ENCODE data around the gene CLOCK.
"Not testable (repeated sequence)": the region's sequence is repeated elsewhere in the genome, so short reads cannot be mapped to it uniquely, and the experiment has no call there.

Gene CLOCK

GRCh38 chr4:55546756-55547465, at the start of gene CLOCK:
Gene CLOCK (minus strand): TSS chr4:55546909. CDS start chr4:55482785, 64,124 bp downstream.
- H3K4me1 ChIP-seq (ENCODE audit: control insufficient read depth in 1 of 2, insufficient read depth in 2 of 2, low read length in 2 of 2) = peaks cover 7 to 22% of the 10 kb centered on the region in 2 donors
- peak within 1 kb of the TSS; percentile 90 for H3K27ac ChIP-seq (ENCODE audit: low read depth, low read length)
- H3K36me3 ChIP-seq (ENCODE audit: control insufficient read depth in 1 of 2, insufficient read depth in 2 of 2, low read length in 2 of 2) = no peaks in the 10 kb centered on the region
- peak within 1 kb of the TSS; percentile 88 to 94 for H3K4me3 ChIP-seq (ENCODE audit: low read depth in 1 of 2, low read length in 2 of 2)
- H3K9me3 ChIP-seq (ENCODE audit: control insufficient read depth in 1 of 2, low read length in 2 of 2) = no peaks in the 10 kb centered on the region
- no peaks in the 10 kb centered on the region for H3K27me3 ChIP-seq (ENCODE audit: control insufficient read depth in 1 of 2, insufficient read depth in 2 of 2, low read length in 2 of 2)
- peak within 1 kb of the TSS; percentile 64 to 79 for H3K9ac ChIP-seq (ENCODE audit: low read depth in 1 of 2, low read length in 2 of 2)

- Histone ChIP-seq H3K27me3 (ENCODE audit: control insufficient read depth in 1 of 2, insufficient read depth in 2 of 2, low read length in 2 of 2) (no peaks in the 10 kb centered on the region), H3K4me3 (ENCODE audit: low read depth in 1 of 2, low read length in 2 of 2) (no peak within 1 kb of the TSS), H3K27ac (ENCODE audit: low read depth, low read length) (no peak within 1 kb of the TSS), H3K4me1 (ENCODE audit: control insufficient read depth in 1 of 2, insufficient read depth in 2 of 2, low read length in 2 of 2) (no peaks in the 10 kb centered on the region), H3K36me3 (ENCODE audit: control insufficient read depth in 1 of 2, insufficient read depth in 2 of 2, low read length in 2 of 2) (no peaks in the 10 kb centered on the region), H3K9me3 (ENCODE audit: control insufficient read depth in 1 of 2, low read length in 2 of 2) (no peaks in the 10 kb centered on the region), H3K9ac (ENCODE audit: low read depth in 1 of 2, low read length in 2 of 2) (no peak within 1 kb of the TSS)
These were observed 45.3 kb upstream of the CLOCK start, which contains the start of gene PDCL2 for GRCh38 chr4:55592014-55592413. Gene PDCL2 (minus strand): TSS chr4:55592245. CDS start chr4:55592109, 136 bp downstream.

GRCh38 chr4:55588160-55588559, 41.5 kb upstream of the CLOCK start:
- no peak overlapping the region for H3K4me3 ChIP-seq (ENCODE audit: low read depth in 1 of 2, low read length in 2 of 2)
- no peak overlapping the region for H3K9ac ChIP-seq (ENCODE audit: low read depth in 1 of 2, low read length in 2 of 2)

GRCh38 chr4:55582773-55583172, 36.1 kb upstream of the CLOCK start:
- H3K36me3 ChIP-seq (ENCODE audit: control insufficient read depth in 1 of 2, insufficient read depth in 2 of 2, low read length in 2 of 2) = not testable (repeated sequence)

More at GRCh38 chr4:55588160-55588559, 41.5 kb upstream of the CLOCK start:
- Histone ChIP-seq H3K27me3 (ENCODE audit: control insufficient read depth in 1 of 2, insufficient read depth in 2 of 2, low read length in 2 of 2) (no peaks in the 10 kb centered on the region), H3K9me3 (ENCODE audit: control insufficient read depth in 1 of 2, low read length in 2 of 2) (peaks cover 0 to 4% of the 10 kb centered on the region in 2 donors), H3K27ac (ENCODE audit: low read depth, low read length) (no peak overlapping the region), H3K36me3 (ENCODE audit: control insufficient read depth in 1 of 2, insufficient read depth in 2 of 2, low read length in 2 of 2) (no peaks in the 10 kb centered on the region), H3K4me1 (ENCODE audit: control insufficient read depth in 1 of 2, insufficient read depth in 2 of 2, low read length in 2 of 2) (no peaks in the 10 kb centered on the region)

GRCh38 chr4:55578341-55579010, 31.8 kb upstream of the CLOCK start:
- no peak overlapping the region for H3K4me3 ChIP-seq (ENCODE audit: low read depth in 1 of 2, low read length in 2 of 2)
- H3K4me1 ChIP-seq (ENCODE audit: control insufficient read depth in 1 of 2, insufficient read depth in 2 of 2, low read length in 2 of 2) = no peaks in the 10 kb centered on the region
- no peak overlapping the region for H3K27ac ChIP-seq (ENCODE audit: low read depth, low read length)
- no peaks in the 10 kb centered on the region for H3K27me3 ChIP-seq (ENCODE audit: control insufficient read depth in 1 of 2, insufficient read depth in 2 of 2, low read length in 2 of 2)
- H3K36me3 ChIP-seq (ENCODE audit: control insufficient read depth in 1 of 2, insufficient read depth in 2 of 2, low read length in 2 of 2) = no peaks in the 10 kb centered on the region
- H3K9ac ChIP-seq (ENCODE audit: low read depth in 1 of 2, low read length in 2 of 2) = no peak overlapping the region
- H3K9me3 ChIP-seq (ENCODE audit: control insufficient read depth in 1 of 2, low read length in 2 of 2) = peaks cover under 1 to 4% of the 10 kb centered on the region in 2 donors

More at GRCh38 chr4:55582773-55583172, 36.1 kb upstream of the CLOCK start:
- H3K9ac ChIP-seq (ENCODE audit: low read depth in 1 of 2, low read length in 2 of 2); H3K9me3 ChIP-seq (ENCODE audit: control insufficient read depth in 1 of 2, low read length in 2 of 2); H3K4me1 ChIP-seq (ENCODE audit: control insufficient read depth in 1 of 2, insufficient read depth in 2 of 2, low read length in 2 of 2); H3K27me3 ChIP-seq (ENCODE audit: control insufficient read depth in 1 of 2, insufficient read depth in 2 of 2, low read length in 2 of 2); H3K27ac ChIP-seq (ENCODE audit: low read depth, low read length); H3K4me3 ChIP-seq (ENCODE audit: low read depth in 1 of 2, low read length in 2 of 2): not testable (repeated sequence)

GRCh38 chr4:55575513-55575912, 28.8 kb upstream of the CLOCK start:
- Histone ChIP-seq H3K4me1 (ENCODE audit: control insufficient read depth in 1 of 2, insufficient read depth in 2 of 2, low read length in 2 of 2) (no peaks in the 10 kb centered on the region), H3K4me3 (ENCODE audit: low read depth in 1 of 2, low read length in 2 of 2) (no peak overlapping the region), H3K27me3 (ENCODE audit: control insufficient read depth in 1 of 2, insufficient read depth in 2 of 2, low read length in 2 of 2) (no peaks in the 10 kb centered on the region), H3K36me3 (ENCODE audit: control insufficient read depth in 1 of 2, insufficient read depth in 2 of 2, low read length in 2 of 2) (no peaks in the 10 kb centered on the region), H3K9me3 (ENCODE audit: control insufficient read depth in 1 of 2, low read length in 2 of 2) (peaks cover 0 to 4% of the 10 kb centered on the region in 2 donors), H3K9ac (ENCODE audit: low read depth in 1 of 2, low read length in 2 of 2) (no peak overlapping the region), H3K27ac (ENCODE audit: low read depth, low read length) (no peak overlapping the region)

- Histone ChIP-seq H3K27ac (ENCODE audit: low read depth, low read length) (no peak overlapping the region), H3K9me3 (ENCODE audit: control insufficient read depth in 1 of 2, low read length in 2 of 2) (peaks cover 0 to 4% of the 10 kb centered on the region in 2 donors), H3K4me1 (ENCODE audit: control insufficient read depth in 1 of 2, insufficient read depth in 2 of 2, low read length in 2 of 2) (no peaks in the 10 kb centered on the region), H3K36me3 (ENCODE audit: control insufficient read depth in 1 of 2, insufficient read depth in 2 of 2, low read length in 2 of 2) (no peaks in the 10 kb centered on the region), H3K27me3 (ENCODE audit: control insufficient read depth in 1 of 2, insufficient read depth in 2 of 2, low read length in 2 of 2) (no peaks in the 10 kb centered on the region), H3K9ac (ENCODE audit: low read depth in 1 of 2, low read length in 2 of 2) (no peak overlapping the region), H3K4me3 (ENCODE audit: low read depth in 1 of 2, low read length in 2 of 2) (no peak overlapping the region)
These were observed 27.5 kb upstream of the CLOCK start for GRCh38 chr4:55574252-55574651.

- H3K36me3 ChIP-seq (ENCODE audit: control insufficient read depth in 1 of 2, insufficient read depth in 2 of 2, low read length in 2 of 2) = no peaks in the 10 kb centered on the region
- no peaks in the 10 kb centered on the region for H3K27me3 ChIP-seq (ENCODE audit: control insufficient read depth in 1 of 2, insufficient read depth in 2 of 2, low read length in 2 of 2)
- H3K9ac ChIP-seq (ENCODE audit: low read depth in 1 of 2, low read length in 2 of 2) = no peak overlapping the region
- H3K9me3 ChIP-seq (ENCODE audit: control insufficient read depth in 1 of 2, low read length in 2 of 2) = peaks cover 0 to 4% of the 10 kb centered on the region in 2 donors
- no peak overlapping the region for H3K4me3 ChIP-seq (ENCODE audit: low read depth in 1 of 2, low read length in 2 of 2)
- H3K4me1 ChIP-seq (ENCODE audit: control insufficient read depth in 1 of 2, insufficient read depth in 2 of 2, low read length in 2 of 2) = no peaks in the 10 kb centered on the region
- no peak overlapping the region for H3K27ac ChIP-seq (ENCODE audit: low read depth, low read length)
These were observed 25.1 kb upstream of the CLOCK start for GRCh38 chr4:55571806-55572205.

- no peak overlapping the region for H3K9ac ChIP-seq (ENCODE audit: low read depth in 1 of 2, low read length in 2 of 2)
- no peaks in the 10 kb centered on the region for H3K36me3 ChIP-seq (ENCODE audit: control insufficient read depth in 1 of 2, insufficient read depth in 2 of 2, low read length in 2 of 2)
- H3K9me3 ChIP-seq (ENCODE audit: control insufficient read depth in 1 of 2, low read length in 2 of 2) = no peaks in the 10 kb centered on the region
These were observed 22.3 kb upstream of the CLOCK start for GRCh38 chr4:55568905-55569504.

GRCh38 chr4:55561889-55562288, 15.2 kb upstream of the CLOCK start:
- Histone ChIP-seq H3K4me3 (ENCODE audit: low read depth in 1 of 2, low read length in 2 of 2) (no peak overlapping the region), H3K27ac (ENCODE audit: low read depth, low read length) (no peak overlapping the region), H3K27me3 (ENCODE audit: control insufficient read depth in 1 of 2, insufficient read depth in 2 of 2, low read length in 2 of 2) (no peaks in the 10 kb centered on the region), H3K4me1 (ENCODE audit: control insufficient read depth in 1 of 2, insufficient read depth in 2 of 2, low read length in 2 of 2) (no peaks in the 10 kb centered on the region), H3K36me3 (ENCODE audit: control insufficient read depth in 1 of 2, insufficient read depth in 2 of 2, low read length in 2 of 2) (no peaks in the 10 kb centered on the region), H3K9ac (ENCODE audit: low read depth in 1 of 2, low read length in 2 of 2) (no peak overlapping the region), H3K9me3 (ENCODE audit: control insufficient read depth in 1 of 2, low read length in 2 of 2) (no peaks in the 10 kb centered on the region)

More at GRCh38 chr4:55568905-55569504, 22.3 kb upstream of the CLOCK start:
- Histone ChIP-seq H3K4me3 (ENCODE audit: low read depth in 1 of 2, low read length in 2 of 2) (no peak overlapping the region), H3K27ac (ENCODE audit: low read depth, low read length) (no peak overlapping the region), H3K4me1 (ENCODE audit: control insufficient read depth in 1 of 2, insufficient read depth in 2 of 2, low read length in 2 of 2) (no peaks in the 10 kb centered on the region), H3K27me3 (ENCODE audit: control insufficient read depth in 1 of 2, insufficient read depth in 2 of 2, low read length in 2 of 2) (no peaks in the 10 kb centered on the region)

Data from duodenal mucosa (tissue), 2 donors.